HCT116 (cell line): ENCODE results near the gene CALD1. TPM values are rescaled to one million over a fixed set of nuclear protein-coding genes. Genes with fewer than 3 reads are reported as not detected.
A peak's percentile ranks its signal among the peaks of the same experiment; 100 is the strongest.

Experiments
- ATAC-seq: fragments of 200-7000 bp; cut with Tn5 transposase; 2 replicates; pipeline ENCODE4 v1.9.1; 2020; ENCODE audit warnings: mild to moderate bottlenecking, moderate library complexity
- BruUV-seq: library from RNA; stranded (reverse); fragments of 400-500 nt; replicated peaks from 2 replicates; lab custom pipeline; 2021; lab: Mats Ljungman, UMichigan
- CTCF ChIA-PET: fragments of 300-600 bp; sonication (Branson Sonifier 250); formaldehyde crosslinking; loops from one replicate; lab custom pipeline; 2021; ENCODE audit warnings: antibody characterized with exemption; lab: Charles Lee
- POLR2A ChIA-PET: fragments of 300-600, 350-600 bp; sonication (Branson Sonifier 250); formaldehyde crosslinking; loops from one replicate; lab custom pipeline; 2021; ENCODE audit warnings: antibody characterized with exemption; lab: Charles Lee
- RAD21 ChIA-PET, 2 experiments: fragments of 300-600 bp; sonication (Branson Sonifier 250); formaldehyde crosslinking; loops; one replicate each; lab custom pipeline; 2023; ENCODE audit warnings: low total read pairs in 2 of 2; ENCODE audit not compliant: uncharacterized antibody in 2 of 2, unreplicated experiment in 2 of 2, low non-redundant PET in 1 of 2; lab: Charles Lee
- DNase-seq: peaks from one replicate; pipeline ENCODE4 v3.0.0-alpha.2; 2010; ENCODE audit warnings: low read depth, low spot score
- H2AFZ ChIP-seq: fragments of 200-600 bp; shearing (Covaris generic), sonication (generic); 2 replicates; pipeline ENCODE4 v1.6.1; 2017; ENCODE audit warnings: low read depth, mixed run types, mixed read lengths, antibody characterized with exemption, low read length; ENCODE audit not compliant: poor library complexity, severe bottlenecking
- H3K27ac ChIP-seq: 2 replicates; pipeline ENCODE4 v1.5.1; 2012; ENCODE audit warnings: low read depth, low read length
- H3K27me3 ChIP-seq: fragments of 200-600 bp; sonication (generic); 2 replicates; pipeline ENCODE4 v1.6.1; 2016; ENCODE audit warnings: mixed run types, low read length, mixed read lengths; ENCODE audit not compliant: insufficient read depth
- H3K36me3 ChIP-seq, 2 experiments: fragments of 200-500 bp in 1 of 2; fragments of 200-600 bp in 1 of 2; sonication (Bioruptor generic) in 1 of 2; sonication (generic) in 1 of 2; 2 replicates each; pipeline versions ENCODE4 v1.5.1 to v1.6.1; 2014 to 2016; ENCODE audit warnings: low read length in 2 of 2, inconsistent platforms in 1 of 2, mixed read lengths in 1 of 2, mixed run types in 1 of 2; ENCODE audit not compliant: insufficient read depth in 2 of 2, control insufficient read depth in 1 of 2
- H3K4me1 ChIP-seq, 2 experiments: fragments of 200-600 bp in 1 of 2; sonication (generic) in 1 of 2; 2 replicates each; pipeline versions ENCODE4 v1.5.1 to v1.6.1; 2012 to 2017; ENCODE audit warnings: low read length in 2 of 2, inconsistent platforms in 1 of 2, mild to moderate bottlenecking in 1 of 2, mixed read lengths in 1 of 2, mixed run types in 1 of 2, moderate library complexity in 1 of 2; ENCODE audit not compliant: insufficient read depth in 2 of 2, control insufficient read depth in 1 of 2
- H3K4me2 ChIP-seq: fragments of 200-600 bp; sonication (generic); 2 replicates; pipeline ENCODE4 v1.6.1; 2017; ENCODE audit warnings: mixed run types, low read length, mixed read lengths
- H3K4me3 ChIP-seq, 2 experiments: fragments of 200-600 bp in 1 of 2; sonication (generic) in 1 of 2; replicated peaks in 1 of 2; 2 replicates each; pipeline ENCODE4 v1.5.1; 2011 to 2016; ENCODE audit warnings: low read length in 2 of 2, control low read depth in 1 of 2, low read depth in 1 of 2, mild to moderate bottlenecking in 1 of 2, mixed read lengths in 1 of 2, mixed run types in 1 of 2
- H3K79me2 ChIP-seq: fragments of 200-600 bp; sonication (generic); 2 replicates; pipeline ENCODE4 v1.6.1; 2017; ENCODE audit warnings: mild to moderate bottlenecking, mixed run types, low read length, moderate library complexity, mixed read lengths; ENCODE audit not compliant: insufficient read depth
- H3K9ac ChIP-seq: fragments of 200-600 bp; sonication (generic); 2 replicates; pipeline ENCODE4 v1.6.1; 2016; ENCODE audit warnings: low read length, mixed read lengths
- H3K9me2 ChIP-seq: fragments of 200-600 bp; sonication (generic), shearing (Covaris generic); 2 replicates; pipeline ENCODE4 v1.6.1; 2017; ENCODE audit warnings: mixed run types, mild to moderate bottlenecking, moderate library complexity; ENCODE audit not compliant: insufficient read depth
- H3K9me3 ChIP-seq, 2 experiments: fragments of 200-500 bp in 1 of 2; fragments of 200-600 bp in 1 of 2; sonication (Bioruptor generic) in 1 of 2; sonication (generic) in 1 of 2; 2 replicates each; pipeline ENCODE4 v1.6.1; 2014 to 2017; ENCODE audit warnings: low read length in 2 of 2, mixed read lengths in 2 of 2, inconsistent platforms in 1 of 2, low read depth in 1 of 2, mild to moderate bottlenecking in 1 of 2, mixed run types in 1 of 2, moderate library complexity in 1 of 2; ENCODE audit not compliant: control insufficient read depth in 1 of 2, insufficient read depth in 1 of 2
- H4K20me1 ChIP-seq: fragments of 200-600 bp; sonication (generic), shearing (Covaris generic); 2 replicates; pipeline ENCODE4 v1.6.1; 2017; ENCODE audit warnings: mixed run types, mild to moderate bottlenecking, moderate library complexity; ENCODE audit not compliant: insufficient read depth
- ATF3 ChIP-seq: IDR thresholded peaks from 2 replicates; pipeline ENCODE4 v1.6.1; 2012
- CBX3 ChIP-seq: IDR thresholded peaks from 2 replicates; pipeline ENCODE4 v1.6.1; 2012; ENCODE audit warnings: low read depth
- CEBPB ChIP-seq: IDR thresholded peaks from 2 replicates; pipeline ENCODE4 v1.6.1; 2012; ENCODE audit warnings: low read depth
- CTCF ChIP-seq, 3 experiments: fragments of 200-600 bp in 1 of 3; sonication (generic) in 1 of 3; IDR thresholded peaks in 2 of 3; conservative IDR thresholded peaks in 1 of 3; 2 replicates each; pipeline ENCODE4 v1.5.1; 2012 to 2017; ENCODE audit warnings: low read depth in 2 of 3, low read length in 2 of 3, antibody characterized with exemption in 1 of 3, borderline replicate concordance in 1 of 3, control low read depth in 1 of 3, mild to moderate bottlenecking in 1 of 3, mixed read lengths in 1 of 3, mixed run types in 1 of 3, moderate library complexity in 1 of 3; ENCODE audit not compliant: insufficient read depth in 1 of 3
- EGR1 ChIP-seq: IDR thresholded peaks from 2 replicates; pipeline ENCODE4 v1.6.1; 2012; ENCODE audit warnings: low read depth
- EZH2 ChIP-seq: fragments of 200-600 bp; sonication (generic); IDR thresholded peaks from 2 replicates; pipeline ENCODE4 v1.6.1; 2017; ENCODE audit warnings: antibody characterized with exemption, mixed run types
- FOSL1 ChIP-seq: IDR thresholded peaks from 2 replicates; pipeline ENCODE4 v1.6.1; 2012; ENCODE audit warnings: low read depth
- JUND ChIP-seq: IDR thresholded peaks from 2 replicates; pipeline ENCODE4 v1.6.1; 2012
- MAX ChIP-seq: IDR thresholded peaks from 2 replicates; pipeline ENCODE4 v1.6.1; 2012
- POLR2AphosphoS5 ChIP-seq: IDR thresholded peaks from 2 replicates; pipeline ENCODE4 v1.6.1; 2011; ENCODE audit warnings: mild to moderate bottlenecking, low read depth, low read length, moderate library complexity
- RAD21 ChIP-seq: IDR thresholded peaks from 2 replicates; pipeline ENCODE4 v1.6.1; 2012; ENCODE audit warnings: low read depth, mild to moderate bottlenecking
- REST ChIP-seq: IDR thresholded peaks from 2 replicates; pipeline ENCODE4 v1.6.1; 2012; ENCODE audit warnings: low read depth
- SP1 ChIP-seq: IDR thresholded peaks from 2 replicates; pipeline ENCODE4 v1.6.1; 2012; ENCODE audit warnings: low read depth
- TCF7L2 ChIP-seq: IDR thresholded peaks from 2 replicates; pipeline ENCODE4 v1.7.0; 2011; ENCODE audit warnings: borderline replicate concordance, inconsistent platforms; ENCODE audit not compliant: insufficient read depth, insufficient read length; ENCODE audit errors: extremely low read depth
- YY1 ChIP-seq: IDR thresholded peaks from 2 replicates; pipeline ENCODE4 v1.6.1; 2011; ENCODE audit warnings: low read length, low read depth, moderate library complexity, mild to moderate bottlenecking; ENCODE audit not compliant: insufficient replicate concordance; ENCODE audit errors: extremely low read depth
- ZFX ChIP-seq: fragments of 450-650 bp; IDR thresholded peaks from 2 replicates; pipeline ENCODE4 v1.6.1; 2017
- ZNF274 ChIP-seq: fragments of 200-500 bp; sonication (Bioruptor generic); IDR thresholded peaks from 2 replicates; pipeline ENCODE4 v1.6.1; 2014; ENCODE audit warnings: mild to moderate bottlenecking, low read depth, low read length, inconsistent platforms
- intact Hi-C: fragments of 100-400 bp; cut with micrococcal nuclease; formaldehyde crosslinking; loops from 2 replicates; pipeline ENCODE4 v1.10.0; 2022
- total RNA-seq: library from RNA; stranded (reverse); gene quantifications from one replicate; pipeline ENCODE4 v1.2.1, GENCODE V29; 2021; ENCODE audit not compliant: unreplicated experiment

CALD1 gene
- total RNA-seq, 1 experiment from 2014 or later, result 66.8 TPM

- TF ChIP-seq YY1, result no peak
Measured at GRCh38 chr7:134949171-134949570, 169.7 kb downstream of the CALD1 start (continued).

GRCh38 chr7:134954197-134955082 lies 175.0 kb downstream of the CALD1 start:
- Histone ChIP-seq H3K27ac (no peak overlapping the region), H3K4me2 (no peak overlapping the region), H3K4me1 (no peaks in the 10 kb centered on the region), H3K4me3 (no peak overlapping the region), H3K79me2 (no peaks in the 10 kb centered on the region), H3K27me3 (no peaks in the 10 kb centered on the region), H3K9me2 (no peaks in the 10 kb centered on the region), H3K36me3 (peaks cover 0 to 12% of the 10 kb centered on the region in 2 experiments; a peak in 2 of 4 replicates), H2AFZ (no peak overlapping the region), H3K9me3 (no peaks in the 10 kb centered on the region), H3K9ac (no peak overlapping the region), H4K20me1 (no peaks in the 10 kb centered on the region)
- POLR2A ChIA-PET, result no interaction called here
- intact Hi-C loops, result loop anchor here (1.0 to 10.0 kb wide), 3 partner anchors 200 to 321 kb away; no protein-coding TSS in a partner anchor
- RAD21 ChIA-PET, result interaction anchor here in 1 of 2 experiments (1.0 kb wide), 1 partner anchor 75 kb away, joined by 5 read pairs; no protein-coding TSS in a partner anchor
- CTCF ChIA-PET, result interaction anchor here (0.9 to 2.4 kb wide), 5 partner anchors 12 to 321 kb away, joined by 3 to 12 read pairs (median 3); no protein-coding TSS in a partner anchor
- no TSS peak for BruUV-seq
- ATAC-seq (no peak), DNase-seq (peak; percentile 12)
- TF ChIP-seq CEBPB, result no peak
- TF ChIP-seq TCF7L2, result no peak
- TF ChIP-seq CTCF (IDR thresholded peaks at IDR 0.05 in 2 of 3, conservative IDR thresholded peaks at IDR 0.05 in 1 of 3; ENCODE audit: borderline replicate concordance in 1 of 3, insufficient read depth in 1 of 3, low read depth in 2 of 3, low read length in 2 of 3), result peak; percentile 36 to 74 (median 66); a peak in 5 of 6 replicates
- no peak for TF ChIP-seq EGR1
- TF ChIP-seq CBX3, result no peak
- no peak for TF ChIP-seq SP1
- no peak for TF ChIP-seq REST
- no peak for TF ChIP-seq ATF3
- no peak for TF ChIP-seq JUND
- no peak for TF ChIP-seq FOSL1
- no peak for TF ChIP-seq ZNF274
- no peak for TF ChIP-seq POLR2AphosphoS5
- no peak for TF ChIP-seq ZFX
- TF ChIP-seq EZH2, result no peak
- no peak for TF ChIP-seq MAX
- TF ChIP-seq RAD21, result peak; percentile 77
